ENCODE measurements around the gene ACACB. TPM values are rescaled to one million over a fixed set of nuclear protein-coding genes. Genes with fewer than 3 reads are reported as not detected.

Gene ACACB
- polyA plus RNA-seq, 6 donors from 2014 or later = 1.3 to 4.8 (median 4.0) TPM; not detected in 1

DNA sequence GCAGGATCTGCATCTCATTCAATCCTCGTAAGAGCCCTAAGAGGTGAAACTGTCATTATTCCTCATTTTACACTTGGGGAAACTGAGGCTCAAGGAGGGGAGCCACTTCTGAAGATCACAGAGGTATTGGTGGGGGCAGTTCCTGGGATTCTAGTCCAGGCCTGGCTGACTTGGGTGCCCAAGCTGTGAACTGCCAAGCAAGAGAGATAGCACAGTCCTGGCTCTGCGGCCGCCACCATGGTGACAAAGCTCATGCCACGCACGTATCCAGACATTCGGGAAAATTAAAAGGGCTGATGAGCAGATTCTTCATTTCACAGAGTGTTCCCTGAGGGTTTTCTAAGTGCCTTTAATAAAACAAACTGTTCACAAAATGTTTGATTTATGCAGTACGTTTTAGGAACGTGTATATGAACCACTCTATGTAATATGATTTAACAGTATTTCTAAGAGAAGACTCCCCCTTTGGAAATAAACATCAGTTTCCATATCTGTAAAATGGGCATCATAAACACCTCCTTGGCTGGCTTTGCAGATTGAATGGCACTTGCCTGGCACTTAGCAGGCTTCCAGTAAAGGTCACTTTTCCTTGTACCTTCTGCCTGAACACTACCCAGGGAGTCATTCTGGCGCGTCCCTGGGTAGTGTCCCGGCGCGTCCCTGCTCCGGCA is 84.6 kb downstream of the ACACB start:
- H3K36me3 Mint-ChIP-seq = peaks cover 24 to 27% of the 10 kb centered on the region in 2 donors
- H3K27ac Mint-ChIP-seq = no peak overlapping the region
- peak overlapping the region in 1 of 8 donors; percentile 29 for H3K4me3 Mint-ChIP-seq
- no peak for ATAC-seq (ENCODE audit: low read depth in 2 of 2)
- peaks cover 0 to 6% (median 3%) of the 10 kb centered on the region in 7 donors for H3K9me3 Mint-ChIP-seq
- H3K4me1 Mint-ChIP-seq = no peaks in the 10 kb centered on the region
- H3K27me3 Mint-ChIP-seq = no peaks in the 10 kb centered on the region
- DNase-seq = no peak

- H3K36me3 Mint-ChIP-seq = peaks cover 19 to 22% of the 10 kb centered on the region in 2 donors
- DNase-seq = no peak
These were observed 85.1 kb downstream of the ACACB start for GRCh38 chr12:109201496-109201885.

GRCh38 chr12:109202770-109203169 is 86.4 kb downstream of the ACACB start:
- Mint-ChIP-seq H3K27me3 (no peaks in the 10 kb centered on the region), H3K4me3 (no peak overlapping the region), H3K27ac (peak overlapping the region in 1 of 6 donors; percentile 3), H3K4me1 (no peaks in the 10 kb centered on the region), H3K36me3 (peaks cover 11 to 14% of the 10 kb centered on the region in 2 donors), H3K9me3 (no peaks in the 10 kb centered on the region)
- ATAC-seq (ENCODE audit: low read depth in 2 of 2) (no peak), DNase-seq (no peak)

More at GRCh38 chr12:109201496-109201885, 85.1 kb downstream of the ACACB start:
- Mint-ChIP-seq H3K9me3 (peaks cover 0 to under 1% (median 0%) of the 10 kb centered on the region in 7 donors), H3K4me1 (no peaks in the 10 kb centered on the region), H3K27me3 (no peaks in the 10 kb centered on the region), H3K4me3 (peak overlapping the region in 1 of 8 donors; percentile 29), H3K27ac (no peak overlapping the region)
- ATAC-seq (ENCODE audit: low read depth in 2 of 2) = no peak

- H3K9me3 Mint-ChIP-seq = no peaks in the 10 kb centered on the region
- no peaks in the 10 kb centered on the region for H3K4me1 Mint-ChIP-seq
- ATAC-seq (ENCODE audit: low read depth in 2 of 2) (no peak), DNase-seq (no peak)
- no peaks in the 10 kb centered on the region for H3K27me3 Mint-ChIP-seq
- no peak overlapping the region for H3K4me3 Mint-ChIP-seq
- peaks cover 7 to 14% of the 10 kb centered on the region in 2 donors for H3K36me3 Mint-ChIP-seq
- no peak overlapping the region for H3K27ac Mint-ChIP-seq
These were observed 87.1 kb downstream of the ACACB start for GRCh38 chr12:109203480-109203879.

GRCh38 chr12:109209082-109209481 is 92.7 kb downstream of the ACACB start:
- Mint-ChIP-seq H3K9me3 (no peaks in the 10 kb centered on the region), H3K27me3 (no peaks in the 10 kb centered on the region), H3K4me1 (no peaks in the 10 kb centered on the region), H3K27ac (no peak overlapping the region), H3K36me3 (no peaks in the 10 kb centered on the region), H3K4me3 (peak overlapping the region in 1 of 8 donors; percentile 9)
- no peak for ATAC-seq (ENCODE audit: low read depth in 2 of 2)
- no peak for DNase-seq

GRCh38 chr12:109212460-109213115 is 96.2 kb downstream of the ACACB start:
- H3K4me3 Mint-ChIP-seq = no peak overlapping the region
- no peak overlapping the region for H3K27ac Mint-ChIP-seq
- H3K9me3 Mint-ChIP-seq = no peaks in the 10 kb centered on the region
- no peak for DNase-seq
- ATAC-seq (ENCODE audit: low read depth in 2 of 2) = no peak
- no peaks in the 10 kb centered on the region for H3K36me3 Mint-ChIP-seq
- H3K4me1 Mint-ChIP-seq = no peaks in the 10 kb centered on the region
- H3K27me3 Mint-ChIP-seq = no peaks in the 10 kb centered on the region

GRCh38 chr12:109214131-109214530 is 97.7 kb downstream of the ACACB start:
- no peaks in the 10 kb centered on the region for H3K4me1 Mint-ChIP-seq

GRCh38 chr12:109218996-109219395 is 102.6 kb downstream of the ACACB start:
- H3K9me3 Mint-ChIP-seq = no peaks in the 10 kb centered on the region
- H3K27me3 Mint-ChIP-seq = no peaks in the 10 kb centered on the region
- ATAC-seq (ENCODE audit: low read depth in 2 of 2) (no peak), DNase-seq (no peak)
- peak overlapping the region in 1 of 8 donors; percentile 3 for H3K4me3 Mint-ChIP-seq
- no peaks in the 10 kb centered on the region for H3K4me1 Mint-ChIP-seq
- H3K27ac Mint-ChIP-seq = no peak overlapping the region
- H3K36me3 Mint-ChIP-seq = peaks cover 4 to 8% of the 10 kb centered on the region in 2 donors

More at GRCh38 chr12:109214131-109214530, 97.7 kb downstream of the ACACB start:
- no peak overlapping the region for H3K4me3 Mint-ChIP-seq
- H3K27ac Mint-ChIP-seq = no peak overlapping the region
- H3K27me3 Mint-ChIP-seq = no peaks in the 10 kb centered on the region
- no peak for ATAC-seq (ENCODE audit: low read depth in 2 of 2)
- H3K36me3 Mint-ChIP-seq = no peaks in the 10 kb centered on the region
- H3K9me3 Mint-ChIP-seq = no peaks in the 10 kb centered on the region
- no peak for DNase-seq

DNA sequence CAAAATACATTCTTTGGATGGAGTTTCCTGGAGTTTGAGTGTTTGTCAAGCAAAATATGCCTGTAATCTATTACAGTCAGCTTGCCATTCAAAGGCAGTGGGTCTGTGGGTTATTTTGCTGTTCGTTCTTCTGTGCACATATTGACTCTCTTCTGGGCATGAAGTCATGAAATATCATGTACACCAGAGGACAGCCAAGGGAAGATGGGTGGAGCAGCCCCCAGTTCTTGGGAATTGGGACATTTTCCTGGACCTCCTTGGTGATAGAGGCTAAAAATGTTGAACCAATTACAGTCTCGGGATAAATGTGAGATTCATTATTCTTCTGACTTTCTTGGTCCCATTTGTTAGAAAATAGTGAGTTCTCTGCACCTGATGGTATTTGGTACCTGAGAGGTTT is 103.6 kb downstream of the ACACB start:
- Mint-ChIP-seq H3K36me3 (peaks cover 8% of the 10 kb centered on the region in 2 donors), H3K4me1 (no peaks in the 10 kb centered on the region), H3K27ac (no peak overlapping the region), H3K27me3 (no peaks in the 10 kb centered on the region), H3K4me3 (no peak overlapping the region), H3K9me3 (no peaks in the 10 kb centered on the region)
- ATAC-seq (ENCODE audit: low read depth in 2 of 2) (no peak), DNase-seq (no peak)

GRCh38 chr12:109221277-109221931 is 105.0 kb downstream of the ACACB start:
- H3K4me1 Mint-ChIP-seq = no peaks in the 10 kb centered on the region
- peak overlapping the region in 1 of 8 donors; percentile 2 for H3K4me3 Mint-ChIP-seq
- H3K27me3 Mint-ChIP-seq = no peaks in the 10 kb centered on the region
- no peaks in the 10 kb centered on the region for H3K9me3 Mint-ChIP-seq
- peaks cover 8 to 10% of the 10 kb centered on the region in 2 donors for H3K36me3 Mint-ChIP-seq
- H3K27ac Mint-ChIP-seq = no peak overlapping the region
- ATAC-seq (ENCODE audit: low read depth in 2 of 2) = no peak
- DNase-seq = no peak

DNA sequence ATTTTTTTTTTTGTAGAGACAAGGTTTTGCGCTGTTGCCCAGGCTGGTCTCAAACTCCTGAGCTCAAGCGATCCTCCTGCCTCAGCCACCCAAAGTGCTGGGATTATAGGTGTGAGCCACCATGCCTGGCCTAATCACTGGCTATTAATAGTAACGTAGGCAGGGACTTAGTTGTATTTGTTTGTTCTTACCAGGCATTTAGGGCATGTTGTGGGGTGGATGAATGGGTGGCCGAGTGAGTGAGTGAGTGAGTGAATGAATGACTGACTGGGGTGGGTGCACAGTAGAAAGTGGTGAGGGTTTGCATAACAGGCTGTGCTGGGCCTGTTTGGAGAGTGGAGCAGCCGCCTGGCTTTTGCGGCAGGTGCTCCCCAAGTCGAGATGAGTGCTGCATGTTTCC is 105.7 kb downstream of the ACACB start:
- H3K4me1 Mint-ChIP-seq = no peaks in the 10 kb centered on the region
- no peak overlapping the region for H3K4me3 Mint-ChIP-seq
- H3K9me3 Mint-ChIP-seq = no peaks in the 10 kb centered on the region
- ATAC-seq (ENCODE audit: low read depth in 2 of 2) (no peak), DNase-seq (no peak)
- peaks cover 8 to 10% of the 10 kb centered on the region in 2 donors for H3K36me3 Mint-ChIP-seq
- H3K27me3 Mint-ChIP-seq = no peaks in the 10 kb centered on the region
- H3K27ac Mint-ChIP-seq = no peak overlapping the region

DNA sequence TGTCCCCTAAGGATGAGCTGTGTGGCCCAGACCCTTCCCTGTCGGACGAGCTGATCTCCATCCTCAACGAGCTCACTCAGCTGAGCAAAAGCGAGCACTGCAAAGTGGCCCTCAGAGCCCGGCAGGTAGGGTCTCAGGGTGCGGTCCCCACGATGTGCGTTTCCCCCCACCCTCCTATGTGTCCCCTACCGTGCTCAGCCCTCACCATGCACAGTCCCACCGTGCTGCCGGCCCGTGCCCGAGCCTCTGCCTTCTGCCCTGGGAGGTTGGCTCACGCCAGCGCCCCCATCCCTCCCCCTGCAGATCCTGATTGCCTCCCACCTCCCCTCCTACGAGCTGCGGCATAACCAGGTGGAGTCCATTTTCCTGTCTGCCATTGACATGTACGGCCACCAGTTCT is 106.1 kb downstream of the ACACB start:
- ATAC-seq (ENCODE audit: low read depth in 2 of 2) (no peak), DNase-seq (no peak)
- Mint-ChIP-seq H3K4me3 (no peak overlapping the region), H3K9me3 (no peaks in the 10 kb centered on the region), H3K27ac (no peak overlapping the region), H3K36me3 (peaks cover 8 to 10% of the 10 kb centered on the region in 2 donors), H3K27me3 (no peaks in the 10 kb centered on the region), H3K4me1 (no peaks in the 10 kb centered on the region)

GRCh38 chr12:109223211-109223610 is 106.8 kb downstream of the ACACB start:
- Mint-ChIP-seq H3K4me3 (no peak overlapping the region), H3K9me3 (no peaks in the 10 kb centered on the region), H3K36me3 (peaks cover 8 to 10% of the 10 kb centered on the region in 2 donors), H3K27ac (no peak overlapping the region), H3K27me3 (no peaks in the 10 kb centered on the region), H3K4me1 (no peaks in the 10 kb centered on the region)
- ATAC-seq (ENCODE audit: low read depth in 2 of 2) (no peak), DNase-seq (no peak)

- DNase-seq (no peak), ATAC-seq (ENCODE audit: low read depth in 2 of 2) (no peak)
- peaks cover 8 to 10% of the 10 kb centered on the region in 2 donors for H3K36me3 Mint-ChIP-seq
These were observed 107.5 kb downstream of the ACACB start for GRCh38 chr12:109223868-109224267.

More at GRCh38 chr12:109223868-109224267, 107.5 kb downstream of the ACACB start:
- Mint-ChIP-seq H3K27me3 (no peaks in the 10 kb centered on the region), H3K4me1 (no peaks in the 10 kb centered on the region), H3K27ac (no peak overlapping the region), H3K4me3 (peak overlapping the region in 1 of 8 donors; percentile 69), H3K9me3 (no peaks in the 10 kb centered on the region)

Data from naive B cell (primary cell).